Measurements from ENCODE around the gene FST. TPM values are rescaled to one million over a fixed set of nuclear protein-coding genes. Genes with fewer than 3 reads are reported as not detected.

The FST gene
- total and polyA plus RNA-seq, 2 of the 13 experiments (the other 11 are each of a cell fraction or from before 2014, with no cell fraction given), result 38.6 to 136 TPM

DNA sequence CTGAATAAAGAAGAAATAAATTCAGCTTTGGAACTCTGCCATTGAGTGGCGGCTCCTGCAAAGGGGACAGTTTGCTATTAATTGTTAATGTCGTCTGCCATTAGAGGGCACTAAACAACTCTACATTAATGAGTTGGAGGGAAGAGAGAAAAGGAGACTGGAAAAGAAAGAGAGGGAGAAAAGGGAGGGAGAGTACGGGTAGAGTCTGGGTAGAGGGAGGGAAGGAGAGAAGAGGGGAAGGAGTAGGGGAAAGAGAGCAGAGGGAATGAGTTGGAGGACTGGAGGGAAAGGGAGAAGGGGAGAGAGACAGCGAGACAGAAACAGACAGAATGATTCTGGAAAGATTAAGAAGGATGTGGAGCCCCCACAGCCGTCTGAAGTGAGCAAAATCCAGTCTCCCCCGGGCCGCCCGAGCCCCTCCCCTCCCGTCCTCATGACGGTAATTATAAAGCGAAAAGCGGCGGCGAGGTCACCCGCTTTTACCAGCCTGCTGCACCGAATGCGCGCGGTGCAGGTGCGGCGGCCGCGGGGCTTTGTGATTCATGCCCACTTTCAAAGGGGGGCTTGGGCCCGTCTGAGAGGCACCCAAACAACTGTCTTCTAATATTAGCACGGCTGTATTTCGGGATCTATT lies 1.9 kb upstream of the FST start (continued):
- TF ChIP-seq, protein P1, sequence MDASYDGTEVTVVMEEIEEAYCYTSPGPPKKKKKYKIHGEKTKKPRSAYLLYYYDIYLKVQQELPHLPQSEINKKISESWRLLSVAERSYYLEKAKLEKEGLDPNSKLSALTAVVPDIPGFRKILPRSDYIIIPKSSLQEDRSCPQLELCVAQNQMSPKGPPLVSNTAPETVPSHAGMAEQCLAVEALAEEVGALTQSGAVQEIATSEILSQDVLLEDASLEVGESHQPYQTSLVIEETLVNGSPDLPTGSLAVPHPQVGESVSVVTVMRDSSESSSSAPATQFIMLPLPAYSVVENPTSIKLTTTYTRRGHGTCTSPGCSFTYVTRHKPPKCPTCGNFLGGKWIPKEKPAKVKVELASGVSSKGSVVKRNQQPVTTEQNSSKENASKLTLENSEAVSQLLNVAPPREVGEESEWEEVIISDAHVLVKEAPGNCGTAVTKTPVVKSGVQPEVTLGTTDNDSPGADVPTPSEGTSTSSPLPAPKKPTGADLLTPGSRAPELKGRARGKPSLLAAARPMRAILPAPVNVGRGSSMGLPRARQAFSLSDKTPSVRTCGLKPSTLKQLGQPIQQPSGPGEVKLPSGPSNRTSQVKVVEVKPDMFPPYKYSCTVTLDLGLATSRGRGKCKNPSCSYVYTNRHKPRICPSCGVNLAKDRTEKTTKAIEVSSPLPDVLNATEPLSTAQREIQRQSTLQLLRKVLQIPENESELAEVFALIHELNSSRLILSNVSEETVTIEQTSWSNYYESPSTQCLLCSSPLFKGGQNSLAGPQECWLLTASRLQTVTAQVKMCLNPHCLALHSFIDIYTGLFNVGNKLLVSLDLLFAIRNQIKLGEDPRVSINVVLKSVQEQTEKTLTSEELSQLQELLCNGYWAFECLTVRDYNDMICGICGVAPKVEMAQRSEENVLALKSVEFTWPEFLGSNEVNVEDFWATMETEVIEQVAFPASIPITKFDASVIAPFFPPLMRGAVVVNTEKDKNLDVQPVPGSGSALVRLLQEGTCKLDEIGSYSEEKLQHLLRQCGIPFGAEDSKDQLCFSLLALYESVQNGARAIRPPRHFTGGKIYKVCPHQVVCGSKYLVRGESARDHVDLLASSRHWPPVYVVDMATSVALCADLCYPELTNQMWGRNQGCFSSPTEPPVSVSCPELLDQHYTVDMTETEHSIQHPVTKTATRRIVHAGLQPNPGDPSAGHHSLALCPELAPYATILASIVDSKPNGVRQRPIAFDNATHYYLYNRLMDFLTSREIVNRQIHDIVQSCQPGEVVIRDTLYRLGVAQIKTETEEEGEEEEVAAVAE (CRISPR knock-in tag; IDR thresholded peaks at IDR 0.05; ENCODE audit: borderline replicate concordance), result no peak
- TF ChIP-seq PAX8 (CRISPR knock-in tag; IDR thresholded peaks at IDR 0.05; ENCODE audit: borderline replicate concordance) (no peak), ZNF720 (CRISPR knock-in tag; IDR thresholded peaks at IDR 0.05) (no peak), ZNF598 (CRISPR knock-in tag; IDR thresholded peaks at IDR 0.05; ENCODE audit: borderline replicate concordance) (no peak), MED8 (CRISPR knock-in tag; IDR thresholded peaks at IDR 0.05; ENCODE audit: insufficient replicate concordance) (no peak), GABPA (IDR thresholded peaks at IDR 0.05; ENCODE audit: low read depth, low read length) (no peak), GABPA (CRISPR knock-in tag; IDR thresholded peaks at IDR 0.05; ENCODE audit: low read depth) (no peak), ZNF510 (CRISPR knock-in tag; IDR thresholded peaks at IDR 0.05; ENCODE audit: low read depth) (no peak), ZNF564 (CRISPR knock-in tag; IDR thresholded peaks at IDR 0.05) (0 out of 2 replicates have a peak, but pooled peaks have one; percentile 35), RAD51 (IDR thresholded peaks at IDR 0.05; ENCODE audit: borderline replicate concordance) (no peak), ZNF160 (CRISPR knock-in tag; IDR thresholded peaks at IDR 0.05) (no peak), NAIF1 (CRISPR knock-in tag; IDR thresholded peaks at IDR 0.05; ENCODE audit: borderline replicate concordance) (no peak), ZNF431 (CRISPR knock-in tag; IDR thresholded peaks at IDR 0.05; ENCODE audit: borderline replicate concordance, low read depth) (no peak), ZNF207 (IDR thresholded peaks at IDR 0.05; ENCODE audit: borderline replicate concordance) (no peak), NR2F6 (IDR thresholded peaks at IDR 0.05) (no peak), NR2F6 (CRISPR knock-in tag; IDR thresholded peaks at IDR 0.05) (0 out of 2 replicates have a peak, but pooled peaks have one; percentile 21), KDM4B (CRISPR knock-in tag; IDR thresholded peaks at IDR 0.05) (no peak; the same call in 1 of the 2 replicates)
- TF ChIP-seq, protein P2, sequence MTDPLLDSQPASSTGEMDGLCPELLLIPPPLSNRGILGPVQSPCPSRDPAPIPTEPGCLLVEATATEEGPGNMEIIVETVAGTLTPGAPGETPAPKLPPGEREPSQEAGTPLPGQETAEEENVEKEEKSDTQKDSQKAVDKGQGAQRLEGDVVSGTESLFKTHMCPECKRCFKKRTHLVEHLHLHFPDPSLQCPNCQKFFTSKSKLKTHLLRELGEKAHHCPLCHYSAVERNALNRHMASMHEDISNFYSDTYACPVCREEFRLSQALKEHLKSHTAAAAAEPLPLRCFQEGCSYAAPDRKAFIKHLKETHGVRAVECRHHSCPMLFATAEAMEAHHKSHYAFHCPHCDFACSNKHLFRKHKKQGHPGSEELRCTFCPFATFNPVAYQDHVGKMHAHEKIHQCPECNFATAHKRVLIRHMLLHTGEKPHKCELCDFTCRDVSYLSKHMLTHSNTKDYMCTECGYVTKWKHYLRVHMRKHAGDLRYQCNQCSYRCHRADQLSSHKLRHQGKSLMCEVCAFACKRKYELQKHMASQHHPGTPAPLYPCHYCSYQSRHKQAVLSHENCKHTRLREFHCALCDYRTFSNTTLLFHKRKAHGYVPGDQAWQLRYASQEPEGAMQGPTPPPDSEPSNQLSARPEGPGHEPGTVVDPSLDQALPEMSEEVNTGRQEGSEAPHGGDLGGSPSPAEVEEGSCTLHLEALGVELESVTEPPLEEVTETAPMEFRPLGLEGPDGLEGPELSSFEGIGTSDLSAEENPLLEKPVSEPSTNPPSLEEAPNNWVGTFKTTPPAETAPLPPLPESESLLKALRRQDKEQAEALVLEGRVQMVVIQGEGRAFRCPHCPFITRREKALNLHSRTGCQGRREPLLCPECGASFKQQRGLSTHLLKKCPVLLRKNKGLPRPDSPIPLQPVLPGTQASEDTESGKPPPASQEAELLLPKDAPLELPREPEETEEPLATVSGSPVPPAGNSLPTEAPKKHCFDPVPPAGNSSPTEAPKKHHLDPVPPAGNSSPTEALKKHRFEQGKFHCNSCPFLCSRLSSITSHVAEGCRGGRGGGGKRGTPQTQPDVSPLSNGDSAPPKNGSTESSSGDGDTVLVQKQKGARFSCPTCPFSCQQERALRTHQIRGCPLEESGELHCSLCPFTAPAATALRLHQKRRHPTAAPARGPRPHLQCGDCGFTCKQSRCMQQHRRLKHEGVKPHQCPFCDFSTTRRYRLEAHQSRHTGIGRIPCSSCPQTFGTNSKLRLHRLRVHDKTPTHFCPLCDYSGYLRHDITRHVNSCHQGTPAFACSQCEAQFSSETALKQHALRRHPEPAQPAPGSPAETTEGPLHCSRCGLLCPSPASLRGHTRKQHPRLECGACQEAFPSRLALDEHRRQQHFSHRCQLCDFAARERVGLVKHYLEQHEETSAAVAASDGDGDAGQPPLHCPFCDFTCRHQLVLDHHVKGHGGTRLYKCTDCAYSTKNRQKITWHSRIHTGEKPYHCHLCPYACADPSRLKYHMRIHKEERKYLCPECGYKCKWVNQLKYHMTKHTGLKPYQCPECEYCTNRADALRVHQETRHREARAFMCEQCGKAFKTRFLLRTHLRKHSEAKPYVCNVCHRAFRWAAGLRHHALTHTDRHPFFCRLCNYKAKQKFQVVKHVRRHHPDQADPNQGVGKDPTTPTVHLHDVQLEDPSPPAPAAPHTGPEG (CRISPR knock-in tag; IDR thresholded peaks at IDR 0.05), result no peak
- TF ChIP-seq, protein P3, sequence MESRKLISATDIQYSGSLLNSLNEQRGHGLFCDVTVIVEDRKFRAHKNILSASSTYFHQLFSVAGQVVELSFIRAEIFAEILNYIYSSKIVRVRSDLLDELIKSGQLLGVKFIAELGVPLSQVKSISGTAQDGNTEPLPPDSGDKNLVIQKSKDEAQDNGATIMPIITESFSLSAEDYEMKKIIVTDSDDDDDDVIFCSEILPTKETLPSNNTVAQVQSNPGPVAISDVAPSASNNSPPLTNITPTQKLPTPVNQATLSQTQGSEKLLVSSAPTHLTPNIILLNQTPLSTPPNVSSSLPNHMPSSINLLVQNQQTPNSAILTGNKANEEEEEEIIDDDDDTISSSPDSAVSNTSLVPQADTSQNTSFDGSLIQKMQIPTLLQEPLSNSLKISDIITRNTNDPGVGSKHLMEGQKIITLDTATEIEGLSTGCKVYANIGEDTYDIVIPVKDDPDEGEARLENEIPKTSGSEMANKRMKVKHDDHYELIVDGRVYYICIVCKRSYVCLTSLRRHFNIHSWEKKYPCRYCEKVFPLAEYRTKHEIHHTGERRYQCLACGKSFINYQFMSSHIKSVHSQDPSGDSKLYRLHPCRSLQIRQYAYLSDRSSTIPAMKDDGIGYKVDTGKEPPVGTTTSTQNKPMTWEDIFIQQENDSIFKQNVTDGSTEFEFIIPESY (CRISPR knock-in tag; IDR thresholded peaks at IDR 0.05), result no peak

All from HepG2 (cell line).